Choroid plexus epithelial cell (primary cell): ENCODE measurements around the gene ZCCHC7.
A peak's percentile ranks its signal among the peaks of the same experiment; 100 is the strongest.

Experiments used
- DNase-seq: peaks from one replicate; pipeline ENCODE4 v3.0.0-alpha.2; 2010; ENCODE audit warnings: low read depth
- H3K4me3 ChIP-seq: 2 replicates; pipeline ENCODE4 v1.5.1; 2011; ENCODE audit warnings: low read depth, mild to moderate bottlenecking, control low read depth, low read length, moderate library complexity
- CTCF ChIP-seq: conservative IDR thresholded peaks from 2 replicates; pipeline ENCODE4 v1.5.1; 2011; ENCODE audit warnings: low read depth, mild to moderate bottlenecking, control low read depth, inconsistent platforms, low read length, moderate library complexity

The ZCCHC7 gene

GRCh38 chr9:37338218-37338617 lies 217.8 kb downstream of the ZCCHC7 start:
- no peak overlapping the region for H3K4me3 ChIP-seq
- no peak for TF ChIP-seq CTCF
- peak; percentile 5 for DNase-seq

- TF ChIP-seq CTCF = no peak
- no peak for DNase-seq
- no peak overlapping the region for H3K4me3 ChIP-seq
Observed at GRCh38 chr9:37339923-37340322, 219.5 kb downstream of the ZCCHC7 start.

GRCh38 chr9:37340961-37341360 lies 220.6 kb downstream of the ZCCHC7 start:
- no peak overlapping the region for H3K4me3 ChIP-seq
- TF ChIP-seq CTCF = no peak
- DNase-seq = no peak

- no peak for TF ChIP-seq CTCF
- H3K4me3 ChIP-seq = no peak overlapping the region
- DNase-seq = no peak
Observed at GRCh38 chr9:37341704-37342103, 221.3 kb downstream of the ZCCHC7 start.

- no peak for DNase-seq
- TF ChIP-seq CTCF = no peak
- no peak overlapping the region for H3K4me3 ChIP-seq
Observed at GRCh38 chr9:37342493-37342892, 222.1 kb downstream of the ZCCHC7 start.

GRCh38 chr9:37342895-37343294 lies 222.5 kb downstream of the ZCCHC7 start:
- no peak overlapping the region for H3K4me3 ChIP-seq
- TF ChIP-seq CTCF = no peak
- DNase-seq = no peak

- H3K4me3 ChIP-seq = no peak overlapping the region
- TF ChIP-seq CTCF = no peak
Observed at GRCh38 chr9:37343724-37344123, 223.3 kb downstream of the ZCCHC7 start.

More at GRCh38 chr9:37343724-37344123, 223.3 kb downstream of the ZCCHC7 start:
- DNase-seq = no peak
